SK-N-SH (cell line): ENCODE data around the gene SEC14L5. TPM values are rescaled to one million over a fixed set of nuclear protein-coding genes. Genes with fewer than 3 reads are reported as not detected.

ENCODE experiments used
- CTCF ChIA-PET: fragments of 300-600, 350-600 bp; formaldehyde crosslinking; extraction: SDS; loops from one replicate; lab custom pipeline; 2021; lab: Yijun Ruan, JAX
- POLR2A ChIA-PET: fragments of 350-600 bp; sonication (Branson Sonifier 250); formaldehyde crosslinking; extraction: SDS; loops from one replicate; lab custom pipeline; 2020; ENCODE audit warnings: antibody characterized with exemption, inconsistent platforms; lab: Yijun Ruan, JAX
- DNase-seq: peaks from one replicate; pipeline ENCODE4 v3.0.0; 2012
- H2AFZ ChIP-seq: fragments of 200-600 bp; sonication (generic); 2 replicates; pipeline ENCODE4 v1.8.1; 2016; ENCODE audit warnings: antibody characterized with exemption, mild to moderate bottlenecking, low read depth
- H3F3A ChIP-seq: fragments of 200-600 bp; sonication (generic); replicated peaks from 2 replicates; pipeline ENCODE3; 2016; ENCODE audit warnings: antibody characterized with exemption, mild to moderate bottlenecking; ENCODE audit not compliant: insufficient read depth
- H3K27ac ChIP-seq, 2 experiments: fragments of 200-500 bp in 1 of 2; fragments of 200-600 bp in 1 of 2; sonication (Bioruptor generic) in 1 of 2; sonication (generic), shearing (Covaris generic) in 1 of 2; 2 replicates each; pipeline versions ENCODE4 v1.5.1 to v1.6.1; 2014 to 2016; ENCODE audit warnings: low read depth in 2 of 2, inconsistent platforms in 1 of 2, low read length in 1 of 2, mild to moderate bottlenecking in 1 of 2, mixed read lengths in 1 of 2
- H3K27me3 ChIP-seq: fragments of 200-600 bp; sonication (generic), shearing (Covaris generic); 2 replicates; pipeline ENCODE4 v1.6.1; 2016; ENCODE audit warnings: mixed run types; ENCODE audit not compliant: insufficient read depth
- H3K36me3 ChIP-seq, 2 experiments: fragments of 200-500 bp in 1 of 2; fragments of 200-600 bp in 1 of 2; sonication (Bioruptor generic) in 1 of 2; sonication (generic) in 1 of 2; replicated peaks in 1 of 2; 2 replicates each; pipeline versions ENCODE3 to v1.5.1; 2014 to 2016; ENCODE audit warnings: low read length in 1 of 2, mild to moderate bottlenecking in 1 of 2; ENCODE audit not compliant: insufficient read depth in 2 of 2, control insufficient read depth in 1 of 2
- H3K4me1 ChIP-seq, 2 experiments: fragments of 200-500 bp in 1 of 2; fragments of 200-600 bp in 1 of 2; sonication (Bioruptor generic) in 1 of 2; sonication (generic), shearing (Covaris generic) in 1 of 2; 2 replicates each; pipeline versions ENCODE4 v1.5.1 to v1.6.1; 2014 to 2016; ENCODE audit warnings: low read depth in 1 of 2, low read length in 1 of 2, mixed run types in 1 of 2; ENCODE audit not compliant: insufficient read depth in 2 of 2, control insufficient read depth in 1 of 2
- H3K4me2 ChIP-seq: fragments of 200-600 bp; sonication (generic), shearing (Covaris generic); 2 replicates; pipeline ENCODE4 v1.6.1; 2017; ENCODE audit warnings: mixed run types
- H3K4me3 ChIP-seq, 2 experiments: fragments of 200-500 bp in 1 of 2; fragments of 200-600 bp in 1 of 2; sonication (Bioruptor generic) in 1 of 2; sonication (generic), shearing (Covaris generic) in 1 of 2; 2 replicates each; pipeline versions ENCODE4 v1.5.1 to v1.8.1; 2014 to 2016; ENCODE audit warnings: low read depth in 2 of 2, inconsistent platforms in 1 of 2, low read length in 1 of 2, mild to moderate bottlenecking in 1 of 2, mixed read lengths in 1 of 2, moderate library complexity in 1 of 2
- H3K79me2 ChIP-seq: fragments of 200-600 bp; sonication (generic); 2 replicates; pipeline ENCODE4 v1.8.1; 2017; ENCODE audit warnings: mild to moderate bottlenecking; ENCODE audit not compliant: insufficient read depth
- H3K9ac ChIP-seq: fragments of 200-600 bp; sonication (generic); 2 replicates; pipeline ENCODE4 v1.6.1; 2017; ENCODE audit warnings: mixed run types
- H3K9me2 ChIP-seq: fragments of 200-600 bp; sonication (generic); 2 replicates; pipeline ENCODE4 v1.6.1; 2017; ENCODE audit warnings: mixed run types
- H3K9me3 ChIP-seq: fragments of 200-600 bp; sonication (generic); 2 replicates; pipeline ENCODE4 v1.6.1; 2017; ENCODE audit warnings: mixed run types, mild to moderate bottlenecking, moderate library complexity
- H4K20me1 ChIP-seq: fragments of 200-600 bp; sonication (generic); 2 replicates; pipeline ENCODE4 v1.6.1; 2017; ENCODE audit warnings: mild to moderate bottlenecking, mixed run types; ENCODE audit not compliant: insufficient read depth
- CTCF ChIP-seq: fragments of 200-600 bp; sonication (generic); IDR thresholded peaks from 2 replicates; pipeline ENCODE4 v1.6.1; 2017; ENCODE audit warnings: antibody characterized with exemption, mild to moderate bottlenecking, moderate library complexity
- ELF1 ChIP-seq: IDR thresholded peaks from 2 replicates; pipeline ENCODE4 v1.4.0; 2012
- EP300 ChIP-seq, 2 experiments: IDR thresholded peaks; 2 replicates each; pipeline versions ENCODE4 v1.4.0 to v1.6.1; 2012; ENCODE audit warnings: borderline replicate concordance in 1 of 2, low read depth in 1 of 2, low read length in 1 of 2
- FOXJ3 ChIP-seq: sonication (generic); formaldehyde crosslinking; IDR thresholded peaks from 2 replicates; pipeline ENCODE4 v1.5.1; 2020; ENCODE audit warnings: mild to moderate bottlenecking, missing genetic modification reagents
- GABPA ChIP-seq: IDR thresholded peaks from 2 replicates; pipeline ENCODE4 v1.4.0; 2012; ENCODE audit warnings: low read depth, mild to moderate bottlenecking
- GATA2 ChIP-seq: sonication (generic); formaldehyde crosslinking; IDR thresholded peaks from 2 replicates; pipeline ENCODE4 v1.5.0; 2020; ENCODE audit warnings: mild to moderate bottlenecking, missing genetic modification reagents
- MAX ChIP-seq: IDR thresholded peaks from 2 replicates; pipeline ENCODE4 v1.4.0; 2012; ENCODE audit warnings: low read depth
- NRF1 ChIP-seq: IDR thresholded peaks from 2 replicates; pipeline ENCODE4 v1.6.1; 2012; ENCODE audit warnings: low read depth, mild to moderate bottlenecking, low read length
- RAD21 ChIP-seq: IDR thresholded peaks from 2 replicates; pipeline ENCODE4 v1.6.1; 2012; ENCODE audit warnings: mild to moderate bottlenecking, low read length
- RCOR1 ChIP-seq: fragments of 150-350 bp; IDR thresholded peaks from 2 replicates; pipeline ENCODE4 v1.6.1; 2017; ENCODE audit warnings: antibody characterized with exemption, low read length
- RXRA ChIP-seq: IDR thresholded peaks from 2 replicates; pipeline ENCODE4 v1.4.0; 2012; ENCODE audit warnings: low read depth, mild to moderate bottlenecking, borderline replicate concordance
- USF1 ChIP-seq: IDR thresholded peaks from 2 replicates; pipeline ENCODE4 v1.4.0; 2012; ENCODE audit warnings: low read depth, borderline replicate concordance
- USF2 ChIP-seq: fragments of 150-350 bp; IDR thresholded peaks from 2 replicates; pipeline ENCODE4 v1.6.1; 2017; ENCODE audit warnings: antibody characterized with exemption, low read length, low read depth, borderline replicate concordance
- ZBTB33 ChIP-seq: IDR thresholded peaks from 2 replicates; pipeline ENCODE4 v1.4.0; 2012; ENCODE audit warnings: low read depth, borderline replicate concordance
- WGBS: methylation state at CpG from one replicate; pipeline ENCODE4 v1.1.6; 2017; ENCODE audit warnings: low lambda C conversion rate; 5-methylcytosine and 5-hydroxymethylcytosine counted together
- polyA plus RNA-seq, 3 experiments: library from polyadenylated mRNA; depleted of rRNA; stranded (reverse); fragments of >200 nt; gene quantifications; 2 replicates each; pipeline ENCODE4 v1.2.3, GENCODE V29; 2012

SEC14L5 gene
- polyA plus RNA-seq, 1 of the 3 experiments (the other 2 are of a cell fraction): 0.08 TPM

GRCh38 chr16:4976079-4976478 is 17.9 kb downstream of the SEC14L5 start:
- ChIA-PET POLR2A (no interaction called here), CTCF (interaction anchor here (1.9 kb wide), 1 partner anchor 20 kb away, joined by 8 read pairs; no protein-coding TSS in a partner anchor)
- Histone ChIP-seq H2AFZ (no peak overlapping the region), H3K27ac (no peak overlapping the region), H3F3A (no peaks in the 10 kb centered on the region), H3K9ac (no peak overlapping the region), H3K36me3 (no peaks in the 10 kb centered on the region), H3K4me2 (no peak overlapping the region), H3K4me1 (no peaks in the 10 kb centered on the region), H3K27me3 (peaks cover 10% of the 10 kb centered on the region), H3K9me2 (no peaks in the 10 kb centered on the region), H3K9me3 (no peaks in the 10 kb centered on the region), H3K4me3 (no peak overlapping the region), H3K79me2 (no peaks in the 10 kb centered on the region), H4K20me1 (no peaks in the 10 kb centered on the region)
- no peak for TF ChIP-seq USF2
- no peak for TF ChIP-seq RAD21
- TF ChIP-seq RCOR1: no peak
- no peak for TF ChIP-seq GATA2 (CRISPR knock-in tag)
- no peak for TF ChIP-seq MAX
- no peak for TF ChIP-seq USF1
- TF ChIP-seq FOXJ3 (CRISPR knock-in tag): no peak
- no peak for TF ChIP-seq ELF1
- no peak for TF ChIP-seq ZBTB33
- TF ChIP-seq RXRA: no peak
- no peak for TF ChIP-seq GABPA
- TF ChIP-seq NRF1: no peak
- no peak for TF ChIP-seq EP300 (IDR thresholded peaks at IDR 0.05; ENCODE audit: borderline replicate concordance in 1 of 2, low read depth in 1 of 2, low read length in 1 of 2)
- no peak for TF ChIP-seq CTCF
- no peak for DNase-seq
- 56% methylated on average over 2 of the region's 2 CpGs for WGBS
